ENCODE data around the gene ADM5. TPM values are rescaled to one million over a fixed set of nuclear protein-coding genes. Genes with fewer than 3 reads are reported as not detected.

ADM5 gene
- total RNA-seq, result 0.76 TPM

GRCh38 chr19:49689133-49690078 is at the start of gene ADM5:
TSS of gene ADM5 (plus strand) at chr19:49689594. CDS start at chr19:49689838, 244 bp downstream.

GRCh38 chr19:49640113-49640898 is 49.1 kb upstream of the ADM5 start, which contains the start of gene RRAS:
TSS of gene RRAS (minus strand) at chr19:49640143. CDS start at chr19:49640098, 45 bp downstream.

GRCh38 chr19:49641688-49642491 is 47.5 kb upstream of the ADM5 start, which contains the start of gene SCAF1:
TSS of gene SCAF1 (plus strand) at chr19:49642209. CDS start at chr19:49645027, 2,818 bp downstream.

GRCh38 chr19:49665351-49666119 is 23.9 kb upstream of the ADM5 start, which contains the start of the genes BCL2L12 and IRF3:
TSS of gene BCL2L12 (plus strand) at chr19:49665933. CDS start at chr19:49666693, 760 bp downstream.
TSS of gene IRF3 (minus strand) at chr19:49665857. CDS start at chr19:49664838, 1,019 bp downstream.

GRCh38 chr19:49677231-49677900 is 12.0 kb upstream of the ADM5 start, which contains the start of gene PRMT1:
TSS of gene PRMT1 (plus strand) at chr19:49677271. CDS start at chr19:49677281, 10 bp downstream.

GRCh38 chr19:49690656-49691242 is 1.4 kb downstream of the ADM5 start, which contains the start of gene CPT1C:
TSS of gene CPT1C (plus strand) at chr19:49691116. CDS start at chr19:49692253, 1,137 bp downstream.

Small RNA genes lying within 50 kb of the gene (small RNA-seq; reads per million reads assigned to genes)
- gene MIR5088 (ENCODE audit: low replicate concordance), result not detected

Other genes with a start within 250 kb of the ADM5 start
- gene SLC17A7, start 248.1 kb upstream of the ADM5 start, total RNA-seq, result 2.8 TPM
- gene PIH1D1, start 237.8 kb upstream of the ADM5 start, total RNA-seq, result 76.4 TPM
- 43.6 TPM for gene ALDH16A1, start 236.4 kb upstream of the ADM5 start, total RNA-seq
- gene FLT3LG, start 215.4 kb upstream of the ADM5 start, total RNA-seq, result 3.1 TPM
- 2,667 TPM for gene RPL13A, start 202.0 kb upstream of the ADM5 start, total RNA-seq
- gene RPS11, start 193.2 kb upstream of the ADM5 start, total RNA-seq, result 2,754 TPM
- gene FCGRT, start 176.9 kb upstream of the ADM5 start, total RNA-seq, result 205 TPM
- gene RCN3, start 161.6 kb upstream of the ADM5 start, total RNA-seq, result 33.7 TPM
- 81.5 TPM for gene NOSIP, start 109.0 kb upstream of the ADM5 start, total RNA-seq
- 5.0 TPM for gene PRRG2, start 108.3 kb upstream of the ADM5 start, total RNA-seq
- 17.0 TPM for gene PRR12, start 98.4 kb upstream of the ADM5 start, total RNA-seq
- gene RRAS, start 49.5 kb upstream of the ADM5 start, total RNA-seq, result 14.7 TPM
- gene SCAF1, start 47.4 kb upstream of the ADM5 start, total RNA-seq, result 30.1 TPM
- 52.4 TPM for gene IRF3, start 23.7 kb upstream of the ADM5 start, total RNA-seq
- gene BCL2L12, start 23.7 kb upstream of the ADM5 start, total RNA-seq, result 13.0 TPM
- gene PRMT1, start 12.3 kb upstream of the ADM5 start, total RNA-seq, result 246 TPM
- gene CPT1C, start 1.5 kb downstream of the ADM5 start, total RNA-seq, result 10.9 TPM
- 0.18 TPM for gene TSKS, start 73.7 kb downstream of the ADM5 start, total RNA-seq
- 93.1 TPM for gene AP2A1, start 77.4 kb downstream of the ADM5 start, total RNA-seq
- gene FUZ, start 123.7 kb downstream of the ADM5 start, total RNA-seq, result 29.6 TPM
- 47.2 TPM for gene MED25, start 128.7 kb downstream of the ADM5 start, total RNA-seq
- gene PTOV1, start 161.6 kb downstream of the ADM5 start, total RNA-seq, result 167 TPM
- 65.4 TPM for gene PNKP, start 178.0 kb downstream of the ADM5 start, total RNA-seq
- 12.1 TPM for gene AKT1S1, start 187.8 kb downstream of the ADM5 start, total RNA-seq
- 26.9 TPM for gene TBC1D17, start 188.1 kb downstream of the ADM5 start, total RNA-seq
- gene IL4I1, start 207.3 kb downstream of the ADM5 start, total RNA-seq, result 2.2 TPM
- gene ATF5, start 239.6 kb downstream of the ADM5 start, total RNA-seq, result 5.7 TPM
- gene NUP62, start 239.9 kb downstream of the ADM5 start, total RNA-seq, result 47.2 TPM